Sciatic nerve (tissue), 1 donor: ENCODE measurements around the gene MUL1. TPM values are rescaled to one million over a fixed set of nuclear protein-coding genes. Genes with fewer than 3 reads are reported as not detected.

Source experiments
- total RNA-seq: library from RNA; stranded (reverse); fragmentation: NEBNext Ultra II Directional; extraction: Animal tissue kit (Norgen Biotek cat#: 25700); gene quantifications from one replicate; pipeline ENCODE4 v1.2.1, GENCODE V29; 2021
- donor health status: DM: no; HTN: no; CAD: no.

The MUL1 gene
- total RNA-seq, 1 donor from 2014 or later = 20.6 TPM

Other genes with a start within 250 kb of the MUL1 start
- not detected for gene VWA5B1, start 217.3 kb downstream of the MUL1 start, total RNA-seq
- 8.2 TPM for gene CAMK2N1, start 21.9 kb downstream of the MUL1 start, total RNA-seq
- 0.18 TPM for gene FAM43B, start 44.4 kb upstream of the MUL1 start, total RNA-seq
- gene CDA, start 80.9 kb upstream of the MUL1 start, total RNA-seq = 4.3 TPM
- 72.3 TPM for gene PINK1, start 125.3 kb upstream of the MUL1 start, total RNA-seq
- 103 TPM for gene DDOST, start 153.2 kb upstream of the MUL1 start, total RNA-seq
- gene KIF17, start 209.9 kb upstream of the MUL1 start, total RNA-seq = 2.4 TPM
- not detected for gene SH2D5, start 224.6 kb upstream of the MUL1 start, total RNA-seq